Endothelial cell of umbilical vein (primary cell): ENCODE results near the gene CCM2. TPM values are rescaled to one million over a fixed set of nuclear protein-coding genes. Genes with fewer than 3 reads are reported as not detected.
A peak's percentile ranks its signal among the peaks of the same experiment; 100 is the strongest.

Source experiments
- BruUV-seq: library from RNA; stranded (reverse); fragments of 400-500 nt; replicated peaks from 2 replicates; lab custom pipeline; 2021; lab: Mats Ljungman, UMichigan
- CTCF ChIA-PET: fragments of 300-600, 350-600 bp; sonication (Branson Sonifier 250); formaldehyde crosslinking; loops from one replicate; lab custom pipeline; 2021; ENCODE audit warnings: antibody characterized with exemption, inconsistent platforms; lab: Charles Lee
- POLR2A ChIA-PET: fragments of 300-600, 350-600 bp; sonication (Branson Sonifier 250); formaldehyde crosslinking; loops from one replicate; lab custom pipeline; 2021; ENCODE audit warnings: antibody characterized with exemption, inconsistent platforms; lab: Charles Lee
- DNase-seq: peaks from one replicate; pipeline ENCODE4 v3.0.0-alpha.2; 2011; ENCODE audit warnings: low read depth, low spot score
- FAIRE-seq: peaks from 2 replicates; lab custom pipeline; 2011; peaks lifted over from hg19 to GRCh38; lab: Jason Lieb, UNC
- H2AFZ ChIP-seq: 2 replicates; pipeline ENCODE4 v1.6.0; 2012; ENCODE audit warnings: low read depth, low read length, control low read depth, inconsistent platforms
- H3K27ac ChIP-seq: 2 replicates; pipeline ENCODE4 v1.5.1; 2011; ENCODE audit warnings: low read depth, mild to moderate bottlenecking, control low read depth, low read length, moderate library complexity; ENCODE audit not compliant: insufficient read depth
- H3K27me3 ChIP-seq, 2 experiments: 2 replicates each; pipeline versions ENCODE4 v1.6.0 to v1.6.1; 2011; ENCODE audit warnings: low read length in 2 of 2, mixed read lengths in 1 of 2; ENCODE audit not compliant: control insufficient read depth in 2 of 2, insufficient read depth in 2 of 2
- H3K36me3 ChIP-seq, 2 experiments: 2 replicates in 1 of 2; 3 replicates in 1 of 2; pipeline ENCODE4 v1.5.1; 2011; ENCODE audit warnings: low read length in 2 of 2, mild to moderate bottlenecking in 1 of 2, moderate library complexity in 1 of 2; ENCODE audit not compliant: control insufficient read depth in 2 of 2, insufficient read depth in 2 of 2; ENCODE audit errors: extremely low read depth in 1 of 2
- H3K4me1 ChIP-seq: 3 replicates; pipeline ENCODE4 v1.5.1; 2011; ENCODE audit warnings: mild to moderate bottlenecking, low read length; ENCODE audit not compliant: control insufficient read depth, insufficient read depth; ENCODE audit errors: extremely low read depth
- H3K4me2 ChIP-seq: 2 replicates; pipeline ENCODE4 v1.6.1; 2011; ENCODE audit warnings: low read length, control low read depth, mixed read lengths; ENCODE audit not compliant: insufficient read depth
- H3K4me3 ChIP-seq, 3 experiments: fragments of 200-600 bp in 1 of 3; sonication (generic), shearing (Covaris generic) in 1 of 3; replicated peaks in 1 of 3; 2 replicates each; pipeline ENCODE4 v1.5.1; 2011 to 2016; ENCODE audit warnings: control low read depth in 3 of 3, low read length in 3 of 3, mild to moderate bottlenecking in 2 of 3, inconsistent platforms in 1 of 3, low read depth in 1 of 3, moderate library complexity in 1 of 3; ENCODE audit not compliant: insufficient read depth in 1 of 3
- H3K79me2 ChIP-seq: 2 replicates; pipeline ENCODE4 v1.6.0; 2012; ENCODE audit warnings: low read length, inconsistent platforms; ENCODE audit not compliant: control insufficient read depth, insufficient read depth
- H3K9ac ChIP-seq: replicated peaks from 2 replicates; pipeline ENCODE3; 2011; ENCODE audit warnings: low read length, control low read depth; ENCODE audit not compliant: insufficient read depth; ENCODE audit errors: extremely low read depth
- H3K9me1 ChIP-seq: replicated peaks from 3 replicates; pipeline ENCODE4 v1.6.0; 2011; ENCODE audit warnings: mild to moderate bottlenecking, low read length; ENCODE audit not compliant: control insufficient read depth, insufficient read depth; ENCODE audit errors: extremely low read depth
- H3K9me3 ChIP-seq: replicated peaks from 2 replicates; pipeline ENCODE4 v1.5.1; 2012; ENCODE audit warnings: low read length, inconsistent platforms; ENCODE audit not compliant: control insufficient read depth, insufficient read depth
- H4K20me1 ChIP-seq: replicated peaks from 2 replicates; pipeline ENCODE3; 2011; ENCODE audit warnings: mild to moderate bottlenecking, low read length; ENCODE audit not compliant: control insufficient read depth, insufficient read depth; ENCODE audit errors: extremely low read depth
- EZH2 ChIP-seq: IDR thresholded peaks from 2 replicates; pipeline ENCODE4 v1.6.1; 2012; ENCODE audit warnings: borderline replicate concordance, low read depth, mild to moderate bottlenecking, moderate library complexity, low read length, inconsistent platforms; ENCODE audit not compliant: severe bottlenecking
- FOS ChIP-seq: IDR thresholded peaks from 2 replicates; pipeline ENCODE4 v1.6.1; 2011; ENCODE audit warnings: mild to moderate bottlenecking, low read length, moderate library complexity, borderline replicate concordance; ENCODE audit not compliant: insufficient read depth
- GATA2 ChIP-seq: IDR thresholded peaks from 2 replicates; pipeline ENCODE4 v1.7.0; 2011; ENCODE audit warnings: low read depth, mild to moderate bottlenecking, moderate library complexity, mixed read lengths, low read length; ENCODE audit not compliant: insufficient read length, insufficient read depth
- JUN ChIP-seq: IDR thresholded peaks from 2 replicates; pipeline ENCODE4 v1.6.1; 2011; ENCODE audit warnings: borderline replicate concordance, low read depth; ENCODE audit not compliant: insufficient read length, insufficient read depth
- MYC ChIP-seq: IDR thresholded peaks from one replicate; pipeline ENCODE4 v1.6.1; 2011; ENCODE audit warnings: mild to moderate bottlenecking, low read depth, low read length
- POLR2A ChIP-seq: IDR thresholded peaks from 2 replicates; pipeline ENCODE4 v1.6.1; 2012; ENCODE audit warnings: low read depth, mild to moderate bottlenecking, control low read depth, low read length
- POLR2AphosphoS5 ChIP-seq: IDR thresholded peaks from 2 replicates; pipeline ENCODE4 v1.6.1; 2012; ENCODE audit warnings: low read depth, mild to moderate bottlenecking, control low read depth, low read length, moderate library complexity; ENCODE audit not compliant: insufficient read depth
- dilution Hi-C: fragments of 300-500 bp; cut with MboI; formaldehyde crosslinking; loops from one replicate; pipeline ENCODE4 v1.15.0; 2019; ENCODE audit warnings: low sequenced_read_pairs; ENCODE audit not compliant: extremely low pct_ligation_motif_present
- intact Hi-C: fragments of 100-400 bp; cut with micrococcal nuclease; formaldehyde crosslinking; loops from one replicate; pipeline ENCODE4 v1.10.0; 2022
- polyA plus RNA-seq, 4 experiments: library from polyadenylated mRNA; depleted of rRNA in 3 of 4; stranded (reverse) in 3 of 4; unstranded in 1 of 4; fragments of >200 nt; gene quantifications; 2 replicates each; pipeline versions ENCODE4 v1.2.1 to v1.2.3, GENCODE V29; 2011 to 2012; ENCODE audit warnings: missing spikeins in 1 of 4
- total RNA-seq: library from RNA; stranded (reverse); gene quantifications from 2 replicates; pipeline ENCODE4 v1.2.3, GENCODE V29; 2021
- TF ChIP-seq, protein P1 (sequence below), 2 donors: IDR thresholded peaks; 1 replicate in 1 of 2; 2 replicates in 1 of 2; pipeline ENCODE4 v1.5.1; 2011; ENCODE audit warnings: low read length in 2 of 2, mild to moderate bottlenecking in 2 of 2, moderate library complexity in 2 of 2, control low read depth in 1 of 2, inconsistent platforms in 1 of 2, low read depth in 1 of 2; ENCODE audit not compliant: insufficient read depth in 1 of 2; ENCODE audit errors: extremely low read depth in 1 of 2
- TF ChIP-seq, protein P2 (sequence below): IDR thresholded peaks from 2 replicates; pipeline ENCODE4 v1.6.1; 2011; ENCODE audit not compliant: insufficient read depth, insufficient read length

CCM2 gene
- total and polyA plus RNA-seq, 2 donors (not counting 3 experiments of a cell fraction or from before 2014, with no cell fraction given): 66.1 to 70.4 TPM

DNA sequence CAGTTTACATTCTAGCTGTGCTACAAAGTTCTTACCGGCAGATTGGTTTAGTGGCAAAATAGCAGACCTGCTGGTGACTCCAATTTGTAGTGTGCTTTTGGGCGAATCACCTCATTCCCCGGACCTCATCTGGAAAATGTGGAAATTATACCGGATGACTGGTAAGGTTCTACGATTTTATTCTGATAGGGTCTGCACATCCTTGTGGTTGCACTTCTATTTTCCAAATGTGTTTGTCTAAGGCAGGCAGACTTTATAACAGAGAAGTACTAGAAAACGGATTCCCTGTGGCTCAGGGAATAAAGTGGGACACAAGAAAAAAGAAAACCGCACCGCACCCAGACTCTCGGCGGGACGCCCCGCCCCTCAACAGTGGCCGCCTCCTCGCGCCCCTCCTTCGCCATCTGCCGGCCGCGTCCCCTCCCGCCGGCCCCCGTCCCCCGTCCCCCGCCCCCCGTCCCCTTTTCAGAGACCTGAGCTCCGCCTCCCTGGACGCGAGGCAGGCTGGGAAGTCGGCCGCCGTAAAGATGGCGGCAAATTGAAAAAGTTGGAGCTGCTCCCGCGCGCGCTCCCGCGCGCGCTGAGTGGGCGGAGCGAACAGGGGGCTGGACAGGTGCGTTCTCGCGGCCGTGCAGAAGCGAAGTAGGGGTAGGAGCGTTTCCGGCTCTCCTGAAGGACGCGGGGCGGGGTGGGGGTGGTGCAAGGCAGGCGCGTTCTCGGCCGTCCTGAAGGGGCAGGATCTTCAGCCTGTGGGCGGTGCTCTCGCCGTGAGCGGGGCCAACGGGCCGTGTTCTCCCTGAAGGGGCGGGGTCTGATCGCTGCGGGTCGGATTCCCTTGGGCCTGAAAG, 532 bp upstream of the CCM2 start:
- no peaks in the 10 kb centered on the region for H3K36me3 ChIP-seq
- peak overlapping the region; percentile 79 for H3K27ac ChIP-seq
- no peaks in the 10 kb centered on the region for H3K9me3 ChIP-seq
- no peak for TF ChIP-seq EZH2
- no peak for TF ChIP-seq GATA2
- TF ChIP-seq, protein P1, sequence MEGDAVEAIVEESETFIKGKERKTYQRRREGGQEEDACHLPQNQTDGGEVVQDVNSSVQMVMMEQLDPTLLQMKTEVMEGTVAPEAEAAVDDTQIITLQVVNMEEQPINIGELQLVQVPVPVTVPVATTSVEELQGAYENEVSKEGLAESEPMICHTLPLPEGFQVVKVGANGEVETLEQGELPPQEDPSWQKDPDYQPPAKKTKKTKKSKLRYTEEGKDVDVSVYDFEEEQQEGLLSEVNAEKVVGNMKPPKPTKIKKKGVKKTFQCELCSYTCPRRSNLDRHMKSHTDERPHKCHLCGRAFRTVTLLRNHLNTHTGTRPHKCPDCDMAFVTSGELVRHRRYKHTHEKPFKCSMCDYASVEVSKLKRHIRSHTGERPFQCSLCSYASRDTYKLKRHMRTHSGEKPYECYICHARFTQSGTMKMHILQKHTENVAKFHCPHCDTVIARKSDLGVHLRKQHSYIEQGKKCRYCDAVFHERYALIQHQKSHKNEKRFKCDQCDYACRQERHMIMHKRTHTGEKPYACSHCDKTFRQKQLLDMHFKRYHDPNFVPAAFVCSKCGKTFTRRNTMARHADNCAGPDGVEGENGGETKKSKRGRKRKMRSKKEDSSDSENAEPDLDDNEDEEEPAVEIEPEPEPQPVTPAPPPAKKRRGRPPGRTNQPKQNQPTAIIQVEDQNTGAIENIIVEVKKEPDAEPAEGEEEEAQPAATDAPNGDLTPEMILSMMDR (IDR thresholded peaks at IDR 0.05; ENCODE audit: extremely low read depth in 1 of 2, insufficient read depth in 1 of 2, low read depth in 1 of 2, low read length in 2 of 2): no peak
- TF ChIP-seq, protein P2, sequence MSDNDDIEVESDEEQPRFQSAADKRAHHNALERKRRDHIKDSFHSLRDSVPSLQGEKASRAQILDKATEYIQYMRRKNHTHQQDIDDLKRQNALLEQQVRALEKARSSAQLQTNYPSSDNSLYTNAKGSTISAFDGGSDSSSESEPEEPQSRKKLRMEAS: no peak
- TF ChIP-seq POLR2AphosphoS5: peak; percentile 46
- TF ChIP-seq POLR2A: peak; percentile 66
- TF ChIP-seq FOS: no peak
- no peak for TF ChIP-seq JUN
- no peak for TF ChIP-seq MYC
- POLR2A ChIA-PET: interaction anchor here (0.6 to 2.2 kb wide), 8 partner anchors 14 to 118 kb away, joined by 3 to 14 read pairs (median 4); partner anchors contain the start of gene PURB
- FAIRE-seq (peak; percentile 96), DNase-seq (peak; percentile 100)
- no peaks in the 10 kb centered on the region for H3K27me3 ChIP-seq
- H4K20me1 ChIP-seq: no peaks in the 10 kb centered on the region
- no peaks in the 10 kb centered on the region for H3K9me1 ChIP-seq
- peaks cover 31% of the 10 kb centered on the region for H3K79me2 ChIP-seq
- BruUV-seq: TSS peak; percentile 82
- intact Hi-C loops: loop anchor here (1.0 to 5.0 kb wide), 7 partner anchors 9 to 151 kb away; partner anchors contain the start of genes H2AZ2, PURB and TBRG4
- peak overlapping the region; percentile 99 for H2AFZ ChIP-seq
- peak overlapping the region; percentile 95 for H3K4me2 ChIP-seq
- peak overlapping the region; percentile 57 to 97 (median 96) for H3K4me3 ChIP-seq
- CTCF ChIA-PET: interaction anchor here (0.6 to 9.8 kb wide), 11 partner anchors 10 to 119 kb away, joined by 3 to 127 read pairs (median 4); partner anchors contain the start of gene PURB
- peaks cover 31% of the 10 kb centered on the region for H3K4me1 ChIP-seq
- dilution Hi-C loops: no loop called here
- peak overlapping the region; percentile 96 for H3K9ac ChIP-seq
